ENCODE measurements around the gene TLE1.

Gene TLE1

GRCh38 chr9:81538890-81539289 lies 150.5 kb downstream of the TLE1 start:
- no peak for DNase-seq

- DNase-seq = no peak
These were observed 151.4 kb downstream of the TLE1 start for GRCh38 chr9:81537964-81538363.

- DNase-seq = no peak
These were observed 152.9 kb downstream of the TLE1 start for GRCh38 chr9:81536242-81537025.

GRCh38 chr9:81535542-81536241 lies 153.7 kb downstream of the TLE1 start:
- no peak for DNase-seq

- DNase-seq = no peak
These were observed 155.0 kb downstream of the TLE1 start for GRCh38 chr9:81534138-81534875.

Measured in activated T-cell treated with anti-CD3 and anti-CD28 coated beads, Interleukin-2, amount 50 U/mL, for 1 hour (primary cell).